GM23338 (cell line): Measurements from ENCODE around the gene MGAT3. TPM values are rescaled to one million over a fixed set of nuclear protein-coding genes. Genes with fewer than 3 reads are reported as not detected.
A peak's percentile ranks its signal among the peaks of the same experiment; 100 is the strongest.

Experiments used
- ATAC-seq: fragments of 200-7000 bp; cut with Tn5 transposase; 3 replicates; pipeline ENCODE4 v1.9.1; 2020
- DNase-seq: peaks from one replicate; pipeline ENCODE4 v3.0.0-alpha.2; 2015; ENCODE audit warnings: low spot score
- H2AFZ ChIP-seq: fragments of 200-600 bp; sonication (generic); 2 replicates; pipeline ENCODE4 v1.8.0; 2016; ENCODE audit warnings: antibody characterized with exemption, mild to moderate bottlenecking, moderate library complexity
- H3F3A ChIP-seq: fragments of 200-600 bp; sonication (generic); replicated peaks from 2 replicates; pipeline ENCODE4 v1.8.0; 2017; ENCODE audit warnings: antibody characterized with exemption, mixed run types, low read depth
- H3K27ac ChIP-seq: fragments of 200-600 bp; sonication (generic); 2 replicates; pipeline ENCODE4 v1.6.1; 2016; ENCODE audit warnings: low read depth
- H3K27me3 ChIP-seq: fragments of 200-600 bp; sonication (generic); 2 replicates; pipeline ENCODE4 v1.8.0; 2016; ENCODE audit warnings: mild to moderate bottlenecking, mixed run types, moderate library complexity; ENCODE audit not compliant: insufficient read depth
- H3K36me3 ChIP-seq: fragments of 200-600 bp; sonication (generic); 2 replicates; pipeline ENCODE4 v1.8.0; 2016; ENCODE audit warnings: mild to moderate bottlenecking; ENCODE audit not compliant: insufficient read depth
- H3K4me1 ChIP-seq: fragments of 200-600 bp; sonication (generic); 2 replicates; pipeline ENCODE4 v1.8.0; 2016; ENCODE audit warnings: mild to moderate bottlenecking, moderate library complexity; ENCODE audit not compliant: insufficient read depth
- H3K4me2 ChIP-seq: fragments of 200-600 bp; sonication (generic); 2 replicates; pipeline ENCODE4 v1.7.1; 2017; ENCODE audit warnings: mixed run types
- H3K4me3 ChIP-seq: fragments of 200-600 bp; sonication (generic); 2 replicates; pipeline ENCODE4 v1.6.1; 2016; ENCODE audit warnings: mixed run types
- H3K79me2 ChIP-seq: fragments of 200-600 bp; sonication (generic); replicated peaks from 2 replicates; pipeline ENCODE4 v1.8.0; 2017; ENCODE audit warnings: mild to moderate bottlenecking; ENCODE audit not compliant: insufficient read depth
- H3K9me2 ChIP-seq: fragments of 200-600 bp; sonication (generic); 2 replicates; pipeline ENCODE4 v1.8.0; 2017; ENCODE audit not compliant: insufficient read depth
- H4K20me1 ChIP-seq: fragments of 200-600 bp; sonication (generic); replicated peaks from 2 replicates; pipeline ENCODE4 v1.8.0; 2017; ENCODE audit warnings: mild to moderate bottlenecking; ENCODE audit not compliant: insufficient read depth
- H3K27ac Mint-ChIP-seq: 2 replicates; pipeline ENCODE4 v1.8.0; 2020; ENCODE audit warnings: inconsistent platforms, mild to moderate bottlenecking, moderate library complexity, mixed read lengths
- H3K27me3 Mint-ChIP-seq: 3 replicates; pipeline ENCODE4 v1.8.0; 2022; ENCODE audit warnings: low read depth, mild to moderate bottlenecking, moderate library complexity, mixed read lengths, inconsistent platforms; ENCODE audit not compliant: insufficient read depth, poor library complexity
- H3K36me3 Mint-ChIP-seq: 3 replicates; pipeline ENCODE4 v1.8.0; 2021; ENCODE audit warnings: low read depth, mild to moderate bottlenecking, inconsistent platforms, moderate library complexity, mixed read lengths
- H3K4me1 Mint-ChIP-seq: 3 replicates; pipeline ENCODE4 v1.8.0; 2020; ENCODE audit warnings: mild to moderate bottlenecking, inconsistent platforms, mixed read lengths
- H3K4me3 Mint-ChIP-seq: 3 replicates; pipeline ENCODE4 v1.8.0; 2021; ENCODE audit warnings: moderate library complexity, mild to moderate bottlenecking, inconsistent platforms, mixed read lengths
- H3K9me3 Mint-ChIP-seq: 3 replicates; pipeline ENCODE4 v1.8.0; 2020; ENCODE audit warnings: moderate library complexity, mild to moderate bottlenecking, inconsistent platforms, mixed read lengths
- EZH2phosphoT487 ChIP-seq: fragments of 200-600 bp; sonication (generic); IDR thresholded peaks from one replicate; pipeline ENCODE4 v1.8.1; 2018; ENCODE audit warnings: antibody characterized with exemption; ENCODE audit not compliant: unreplicated experiment
- JUNB ChIP-seq: IDR thresholded peaks from one replicate; pipeline ENCODE4 v1.6.1; 2016; ENCODE audit warnings: antibody characterized with exemption; ENCODE audit not compliant: unreplicated experiment
- POLR2AphosphoS5 ChIP-seq: IDR thresholded peaks from 2 replicates; pipeline ENCODE4 v1.6.1; 2016; ENCODE audit warnings: antibody characterized with exemption, low read depth
- ZNF462 ChIP-seq: fragments of 250-450 bp; sonication (Bioruptor Pico); IDR thresholded peaks from 2 replicates; pipeline ENCODE4 v1.5.0; 2020; ENCODE audit warnings: mild to moderate bottlenecking, moderate library complexity
- polyA plus RNA-seq: library from polyadenylated mRNA; unstranded; fragments of >200 nt; fragmentation: Nextera tagmentation; extraction: Ambion mirVana; gene quantifications from 2 replicates; pipeline ENCODE4 v1.2.1, GENCODE V29; 2016
- total RNA-seq: library from RNA; depleted of rRNA; stranded (reverse); fragments of >200 nt; shearing (Covaris generic); gene quantifications from 2 replicates; pipeline ENCODE4 v1.2.3, GENCODE V29; 2014

The MGAT3 gene
- total and polyA plus RNA-seq, 2 experiments from 2014 or later, result 1.7 to 10.2 TPM

GRCh38 chr22:39502789-39503409, 46.1 kb downstream of the MGAT3 start (continued):
- no peak for TF ChIP-seq ZNF462 (CRISPR knock-in tag)

- peaks cover 34% of the 10 kb centered on the region for H3K79me2 ChIP-seq
- ATAC-seq (no peak), DNase-seq (no peak)
- peak overlapping the region; percentile 99; the same call in 1 of the 2 replicates for H3K4me3 ChIP-seq
- H3F3A ChIP-seq, result peaks cover 18% of the 10 kb centered on the region; the same call in 1 of the 2 replicates
- Mint-ChIP-seq H3K36me3 (peaks cover 46% of the 10 kb centered on the region), H3K4me3 (peak overlapping the region; percentile 88), H3K27ac (no peak overlapping the region), H3K27me3 (peaks cover 62% of the 10 kb centered on the region), H3K9me3 (no peaks in the 10 kb centered on the region; the same call in 1 of the 3 replicates), H3K4me1 (peaks cover 11% of the 10 kb centered on the region)
- peaks cover 13% of the 10 kb centered on the region for H3K4me1 ChIP-seq
- H3K4me2 ChIP-seq, result peak overlapping the region; percentile 98; the same call in 1 of the 2 replicates
- H3K9me2 ChIP-seq, result no peaks in the 10 kb centered on the region
- peaks cover 48% of the 10 kb centered on the region for H4K20me1 ChIP-seq
- H2AFZ ChIP-seq, result no peak overlapping the region
- no peak for TF ChIP-seq POLR2AphosphoS5
- no peak for TF ChIP-seq EZH2phosphoT487
- peaks cover 19% of the 10 kb centered on the region for H3K36me3 ChIP-seq
- peaks cover 50% of the 10 kb centered on the region for H3K27me3 ChIP-seq
- no peak overlapping the region for H3K27ac ChIP-seq
These were observed 46.8 kb downstream of the MGAT3 start for GRCh38 chr22:39503630-39504029.

- peaks cover 52% of the 10 kb centered on the region for H4K20me1 ChIP-seq
- peaks cover 49% of the 10 kb centered on the region for H3K36me3 Mint-ChIP-seq
- peaks cover 11% of the 10 kb centered on the region for H3K4me1 Mint-ChIP-seq
- DNase-seq (no peak), ATAC-seq (no peak)
- H3K4me1 ChIP-seq, result peaks cover 13% of the 10 kb centered on the region
- H3K36me3 ChIP-seq, result peaks cover 19% of the 10 kb centered on the region
- H3F3A ChIP-seq, result peaks cover 22% of the 10 kb centered on the region
- H3K4me2 ChIP-seq, result no peak overlapping the region
- H3K27ac ChIP-seq, result no peak overlapping the region
- peaks cover 54% of the 10 kb centered on the region for H3K27me3 ChIP-seq
- H3K27ac Mint-ChIP-seq, result no peak overlapping the region
- peaks cover 62% of the 10 kb centered on the region for H3K27me3 Mint-ChIP-seq
- peak overlapping the region; percentile 88; the same call in 2 of the 3 replicates for H3K4me3 Mint-ChIP-seq
- no peak overlapping the region for H2AFZ ChIP-seq
- peaks cover 35% of the 10 kb centered on the region for H3K79me2 ChIP-seq
- no peaks in the 10 kb centered on the region; the same call in 1 of the 3 replicates for H3K9me3 Mint-ChIP-seq
- H3K9me2 ChIP-seq, result no peaks in the 10 kb centered on the region
- no peak overlapping the region for H3K4me3 ChIP-seq
- TF ChIP-seq JUNB, result no peak
- no peak for TF ChIP-seq ZNF462 (CRISPR knock-in tag)
These were observed 47.3 kb downstream of the MGAT3 start for GRCh38 chr22:39504071-39504470.
